GM12801 (cell line): ENCODE measurements around the gene HOXA9.

ENCODE experiments used
- TF ChIP-seq, protein P1 (sequence below): IDR thresholded peaks from one replicate; pipeline ENCODE4 v1.5.1; 2011; ENCODE audit warnings: control low read depth; ENCODE audit not compliant: insufficient read length; ENCODE audit errors: extremely low read depth

The HOXA9 gene

DNA sequence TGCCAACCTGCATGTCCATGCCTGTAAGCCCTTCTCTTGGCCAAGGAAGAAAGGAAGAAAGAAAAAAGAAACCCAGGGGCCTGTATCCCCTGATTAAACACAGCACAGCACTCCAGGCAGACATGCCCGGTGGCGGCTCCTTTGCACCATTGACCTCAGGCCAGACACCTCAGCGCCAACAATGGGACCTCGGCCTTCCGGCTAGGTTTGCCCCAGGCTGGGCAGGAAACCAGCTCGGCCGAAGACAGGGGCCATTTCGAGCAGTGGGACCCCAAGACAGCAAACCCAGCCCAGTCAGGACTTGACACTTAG is 5.9 kb upstream of the HOXA9 start:
- TF ChIP-seq, protein P1, sequence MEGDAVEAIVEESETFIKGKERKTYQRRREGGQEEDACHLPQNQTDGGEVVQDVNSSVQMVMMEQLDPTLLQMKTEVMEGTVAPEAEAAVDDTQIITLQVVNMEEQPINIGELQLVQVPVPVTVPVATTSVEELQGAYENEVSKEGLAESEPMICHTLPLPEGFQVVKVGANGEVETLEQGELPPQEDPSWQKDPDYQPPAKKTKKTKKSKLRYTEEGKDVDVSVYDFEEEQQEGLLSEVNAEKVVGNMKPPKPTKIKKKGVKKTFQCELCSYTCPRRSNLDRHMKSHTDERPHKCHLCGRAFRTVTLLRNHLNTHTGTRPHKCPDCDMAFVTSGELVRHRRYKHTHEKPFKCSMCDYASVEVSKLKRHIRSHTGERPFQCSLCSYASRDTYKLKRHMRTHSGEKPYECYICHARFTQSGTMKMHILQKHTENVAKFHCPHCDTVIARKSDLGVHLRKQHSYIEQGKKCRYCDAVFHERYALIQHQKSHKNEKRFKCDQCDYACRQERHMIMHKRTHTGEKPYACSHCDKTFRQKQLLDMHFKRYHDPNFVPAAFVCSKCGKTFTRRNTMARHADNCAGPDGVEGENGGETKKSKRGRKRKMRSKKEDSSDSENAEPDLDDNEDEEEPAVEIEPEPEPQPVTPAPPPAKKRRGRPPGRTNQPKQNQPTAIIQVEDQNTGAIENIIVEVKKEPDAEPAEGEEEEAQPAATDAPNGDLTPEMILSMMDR = no peak

DNA sequence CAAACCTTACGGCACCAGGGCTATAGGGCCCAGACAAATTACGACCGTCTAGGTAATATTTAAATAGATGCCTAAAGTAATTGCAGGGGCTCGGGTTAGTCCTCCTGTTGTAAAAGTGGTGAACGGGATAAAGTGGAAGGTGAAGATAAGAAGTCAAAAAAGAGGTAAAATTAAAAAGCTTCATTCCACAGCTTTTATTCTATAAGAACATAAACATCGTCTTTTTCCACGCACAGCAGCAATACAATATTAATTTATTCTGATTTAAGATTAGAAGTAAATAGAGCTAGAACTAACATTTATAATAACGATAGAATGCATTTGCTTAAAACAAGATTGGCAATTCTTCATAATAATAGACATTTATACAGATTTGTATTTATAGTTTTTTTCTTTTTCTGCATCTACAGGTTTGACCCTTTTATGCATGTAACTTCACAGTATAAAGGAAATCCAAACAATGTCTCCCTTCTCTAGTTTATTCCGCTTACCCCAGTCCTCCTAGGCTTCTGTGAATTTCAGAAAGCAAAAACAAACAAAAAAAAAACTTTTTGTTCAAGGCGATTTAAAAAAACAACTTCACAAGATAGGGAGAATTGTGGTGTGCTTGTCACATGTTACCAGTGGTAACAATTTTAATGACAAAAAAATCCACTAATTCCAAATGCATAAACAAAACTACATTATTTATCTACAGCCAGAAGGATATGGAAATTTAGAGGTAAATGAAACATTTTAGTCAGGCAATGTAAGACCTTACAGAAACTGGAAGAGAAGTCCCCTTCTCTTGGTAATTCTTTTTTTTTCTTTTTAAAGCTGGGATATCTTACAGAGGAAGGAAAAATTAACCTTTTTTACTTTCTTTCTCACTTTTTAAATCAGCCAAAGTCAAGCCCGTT is 5.3 kb upstream of the HOXA9 start:
- TF ChIP-seq, protein P1 = no peak

DNA sequence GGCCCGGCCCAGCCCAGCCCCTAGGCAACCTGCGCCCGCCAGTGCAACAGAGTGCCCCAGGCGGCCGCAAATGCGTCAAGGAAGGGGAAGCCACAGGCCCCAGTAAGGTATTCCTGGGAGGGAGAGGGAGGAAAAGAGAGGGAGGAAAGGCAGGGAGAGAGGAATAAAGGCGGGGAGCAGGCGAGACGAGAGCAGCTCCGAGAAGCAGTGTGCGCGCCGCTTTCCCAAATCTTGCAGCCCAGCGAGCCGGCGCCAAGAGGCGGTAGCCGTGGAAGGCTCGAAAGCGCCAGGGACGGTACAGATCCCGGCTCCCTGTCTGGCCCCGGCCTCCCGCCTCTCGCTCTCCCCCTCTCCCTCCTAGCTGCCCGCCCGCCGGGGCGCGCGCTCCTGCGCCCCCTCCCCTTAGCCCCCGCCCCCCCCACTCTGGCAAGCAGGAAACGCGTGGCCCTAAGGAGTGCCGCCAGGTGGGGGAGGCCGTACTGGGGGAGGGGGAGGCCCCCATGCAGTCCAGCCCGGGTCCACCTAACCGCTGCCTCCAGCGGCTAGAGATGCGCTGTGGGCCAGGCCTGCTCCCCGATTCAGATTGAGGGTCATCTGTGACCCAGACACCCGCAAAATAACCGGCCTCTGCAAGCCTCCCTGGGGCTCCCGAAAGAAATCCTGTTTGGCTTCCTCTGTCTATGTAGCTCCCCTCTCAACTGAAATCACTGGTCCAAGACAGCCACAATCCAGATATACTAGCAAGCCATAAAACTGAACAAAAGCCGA is 4.5 kb upstream of the HOXA9 start:
- TF ChIP-seq, protein P1 = no peak

DNA sequence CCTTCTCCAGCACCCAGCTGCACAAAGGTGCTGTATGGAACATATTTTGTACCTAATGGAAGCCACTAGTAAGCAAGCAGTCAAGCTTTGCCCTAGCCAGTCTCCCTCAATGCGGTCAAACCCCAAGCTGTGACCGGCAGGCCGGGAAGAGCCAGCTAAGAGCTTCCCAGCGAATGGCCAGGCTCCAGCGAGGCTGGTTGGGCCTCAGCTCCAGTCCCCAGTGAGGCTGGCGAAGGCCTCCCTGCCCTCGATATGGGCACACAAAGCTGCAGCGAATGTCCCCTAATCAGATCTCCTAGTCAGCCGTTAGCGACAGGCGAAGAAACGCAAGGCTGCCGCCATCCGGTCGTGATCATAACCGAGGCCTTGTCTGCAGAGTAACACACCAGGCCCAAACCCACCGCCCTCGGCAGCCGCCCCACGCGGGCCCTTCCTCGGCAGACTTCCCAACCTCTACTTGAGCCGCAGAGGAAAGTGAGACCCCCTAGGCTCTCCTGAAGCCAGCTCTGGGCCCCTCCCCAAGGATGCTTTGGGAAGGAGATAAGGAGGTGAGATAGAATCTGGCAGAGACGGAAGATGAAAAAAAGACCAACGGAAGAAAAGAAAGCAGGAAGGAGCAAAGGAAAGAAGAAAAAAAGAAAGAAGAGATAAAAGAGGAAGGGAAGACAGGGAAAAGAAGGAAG is 3.1 kb upstream of the HOXA9 start:
- TF ChIP-seq, protein P1 = no peak

DNA sequence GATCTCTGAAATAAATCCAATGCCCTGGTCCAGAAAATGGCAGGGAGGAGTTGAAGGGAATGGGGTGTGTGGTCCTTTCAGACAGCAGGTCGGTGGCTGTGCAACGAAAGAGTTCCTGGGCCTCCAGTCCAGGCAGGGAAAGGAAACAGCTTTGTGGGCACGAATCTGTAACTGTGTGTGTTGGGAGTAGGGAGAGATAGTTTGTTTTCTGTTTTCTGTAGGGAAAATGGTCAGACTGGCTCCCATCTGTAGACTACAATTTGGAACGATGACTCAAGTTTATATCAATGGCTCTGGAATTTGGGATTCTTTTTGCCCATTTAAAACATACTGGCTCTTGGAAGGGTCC is 2.6 kb upstream of the HOXA9 start:
- TF ChIP-seq, protein P1 = no peak

DNA sequence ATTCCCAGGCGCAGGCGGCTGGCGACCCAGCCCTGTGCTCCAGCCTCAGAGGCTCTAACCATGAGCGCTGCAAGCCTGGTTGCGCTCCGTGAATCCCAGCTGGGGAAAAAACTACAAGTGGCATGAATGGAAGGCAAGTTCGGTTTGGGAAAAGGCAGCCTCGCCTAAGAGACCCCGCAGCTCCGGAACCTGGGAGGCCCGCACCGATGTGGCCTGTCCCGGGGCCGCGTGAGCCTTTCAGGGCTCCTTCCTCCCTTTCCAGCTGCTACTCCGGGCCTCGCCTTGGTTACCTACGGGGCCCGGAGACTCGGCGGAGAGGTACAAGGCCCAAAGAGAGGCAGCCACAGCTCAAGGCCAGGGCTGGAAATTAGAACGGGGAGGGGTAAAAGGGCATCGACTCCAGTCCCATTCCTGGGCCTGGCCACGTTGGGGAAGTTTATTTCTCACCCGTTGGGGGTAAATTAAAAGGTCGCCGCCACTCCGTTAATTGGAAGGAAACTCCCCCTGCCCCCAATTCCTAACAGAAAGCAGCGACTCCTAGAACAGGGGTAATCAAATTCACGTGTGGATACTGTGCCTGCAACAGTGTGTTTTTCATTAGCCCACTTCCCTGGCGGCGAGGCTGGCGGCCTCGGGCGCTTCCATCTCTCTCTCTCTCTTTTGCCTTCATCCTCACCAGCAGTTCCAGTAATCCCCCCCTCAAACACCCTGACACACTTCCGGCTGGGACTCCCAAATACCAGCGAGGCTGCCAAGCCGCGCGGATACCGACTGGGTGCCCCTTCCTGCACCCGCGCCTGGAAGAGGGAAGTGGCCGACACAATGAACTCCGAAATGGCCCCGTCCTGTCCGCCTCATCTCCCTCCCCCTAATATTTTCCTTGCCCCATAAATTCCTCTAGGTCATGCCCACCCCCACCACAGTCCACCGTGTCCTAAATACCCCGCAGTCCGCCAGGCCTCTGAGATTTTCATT is 1.5 kb upstream of the HOXA9 start:
- TF ChIP-seq, protein P1 = no peak
